Neuronal stem cell (in vitro differentiated cells): ENCODE measurements around the gene MRPL34.

ENCODE experiments used
- DNase-seq: peaks from one replicate; pipeline ENCODE4 v3.0.0-alpha.2; 2013; ENCODE audit warnings: low spot score
- H2AFZ ChIP-seq: one replicate; pipeline ENCODE4 v1.6.1; 2013; ENCODE audit warnings: mild to moderate bottlenecking, low read length, inconsistent platforms
- H2AK5ac ChIP-seq: 2 replicates; pipeline ENCODE4 v1.6.1; 2013; ENCODE audit warnings: low read depth, mild to moderate bottlenecking, inconsistent platforms, low read length, moderate library complexity, mixed read lengths
- H2BK120ac ChIP-seq: 2 replicates; pipeline ENCODE4 v1.6.1; 2013; ENCODE audit warnings: low read depth, mild to moderate bottlenecking, inconsistent platforms, low read length, moderate library complexity, mixed read lengths
- H2BK12ac ChIP-seq: one replicate; pipeline ENCODE4 v1.6.1; 2013; ENCODE audit warnings: low read length, inconsistent platforms
- H2BK15ac ChIP-seq: 2 replicates; pipeline ENCODE4 v1.6.1; 2013; ENCODE audit warnings: mild to moderate bottlenecking, low read length, inconsistent platforms, mixed read lengths
- H2BK5ac ChIP-seq: one replicate; pipeline ENCODE4 v1.6.1; 2013; ENCODE audit warnings: inconsistent platforms, mild to moderate bottlenecking, low read length, moderate library complexity
- H3K14ac ChIP-seq: one replicate; pipeline ENCODE4 v1.6.1; 2013; ENCODE audit warnings: low read length, inconsistent platforms
- H3K18ac ChIP-seq: 2 replicates; pipeline ENCODE4 v1.6.1; 2013; ENCODE audit warnings: low read length, inconsistent platforms
- H3K23ac ChIP-seq: 2 replicates; pipeline ENCODE4 v1.6.1; 2013; ENCODE audit warnings: low read depth, mild to moderate bottlenecking, mixed read lengths, low read length, inconsistent platforms; ENCODE audit not compliant: poor library complexity
- H3K27ac ChIP-seq: replicated peaks from 3 replicates; pipeline ENCODE4 v1.5.1; 2013; ENCODE audit warnings: low read length, inconsistent platforms
- H3K27me3 ChIP-seq, 3 experiments: 2 replicates each; pipeline ENCODE4 v1.6.1; 2013; ENCODE audit warnings: low read length in 3 of 3, mild to moderate bottlenecking in 2 of 3, inconsistent platforms in 1 of 3, low read depth in 1 of 3, mixed read lengths in 1 of 3, moderate library complexity in 1 of 3; ENCODE audit not compliant: control insufficient read depth in 3 of 3, insufficient read depth in 3 of 3
- H3K36me3 ChIP-seq, 2 donors: replicated peaks in 1 of 2; 2 replicates each; pipeline ENCODE4 v1.6.1; 2013; ENCODE audit warnings: low read length in 2 of 2; ENCODE audit not compliant: control insufficient read depth in 2 of 2, insufficient read depth in 2 of 2
- H3K4ac ChIP-seq: 2 replicates; pipeline ENCODE4 v1.6.1; 2013; ENCODE audit warnings: inconsistent platforms, mild to moderate bottlenecking, low read length, moderate library complexity
- H3K4me1 ChIP-seq, 2 donors: 1 replicate in 1 of 2; 2 replicates in 1 of 2; pipeline ENCODE4 v1.6.1; 2013; ENCODE audit warnings: low read length in 2 of 2, low read depth in 1 of 2; ENCODE audit not compliant: control insufficient read depth in 2 of 2, insufficient read depth in 1 of 2
- H3K4me2 ChIP-seq: one replicate; pipeline ENCODE4 v1.6.1; 2013; ENCODE audit warnings: mild to moderate bottlenecking, low read length, inconsistent platforms; ENCODE audit not compliant: insufficient read depth, poor library complexity, severe bottlenecking
- H3K4me3 ChIP-seq, 2 donors: 2 replicates each; pipeline ENCODE4 v1.5.1; 2013; ENCODE audit warnings: low read length in 2 of 2, mild to moderate bottlenecking in 2 of 2, inconsistent platforms in 1 of 2, moderate library complexity in 1 of 2
- H3K79me1 ChIP-seq: one replicate; pipeline ENCODE4 v1.6.1; 2013; ENCODE audit warnings: low read depth, mild to moderate bottlenecking, inconsistent platforms, low read length, moderate library complexity
- H3K9ac ChIP-seq: one replicate; pipeline ENCODE4 v1.6.1; 2013; ENCODE audit warnings: mild to moderate bottlenecking, low read depth, low read length, inconsistent platforms; ENCODE audit not compliant: poor library complexity
- H3K9me3 ChIP-seq, 2 donors: replicated peaks in 1 of 2; 2 replicates each; pipeline versions ENCODE3 to v1.6.1; 2013; ENCODE audit warnings: low read length in 2 of 2, mild to moderate bottlenecking in 2 of 2, inconsistent platforms in 1 of 2, low read depth in 1 of 2, mixed read lengths in 1 of 2, moderate library complexity in 1 of 2; ENCODE audit not compliant: control insufficient read depth in 2 of 2, insufficient read depth in 1 of 2
- H4K8ac ChIP-seq: one replicate; pipeline ENCODE4 v1.6.1; 2013; ENCODE audit warnings: low read depth, mild to moderate bottlenecking, inconsistent platforms, low read length, moderate library complexity
- H4K91ac ChIP-seq: one replicate; pipeline ENCODE4 v1.6.1; 2013; ENCODE audit warnings: low read length, low read depth, mild to moderate bottlenecking, inconsistent platforms; ENCODE audit not compliant: poor library complexity
- WGBS, 2 donors: extraction: QIAGEN DNeasy Blood & Tissue Kit; methylation state at CpG; one replicate each; pipeline ENCODE4 v1.1.7; 2013; ENCODE audit warnings: missing lambda C conversion rate in 2 of 2, mixed read lengths in 1 of 2; ENCODE audit not compliant: insufficient read length in 2 of 2, insufficient replicate concordance in 1 of 2; ENCODE audit errors: extremely low coverage in 2 of 2; 5-methylcytosine and 5-hydroxymethylcytosine counted together

Gene MRPL34

GRCh38 chr19:17311455-17312188 is 6.0 kb downstream of the MRPL34 start:
- Histone ChIP-seq H3K36me3 (peaks cover 29 to 49% of the 10 kb centered on the region in 2 donors), H3K4me1 (peaks cover 2 to 6% of the 10 kb centered on the region in 2 donors), H2AK5ac (no peak overlapping the region), H2AFZ (no peak overlapping the region), H3K14ac (no peak overlapping the region), H2BK5ac (peak overlapping the region; percentile 57), H3K18ac (no peak overlapping the region), H3K4me2 (no peak overlapping the region), H3K4ac (no peak overlapping the region), H3K27ac (no peak overlapping the region), H2BK120ac (no peak overlapping the region), H4K91ac (no peak overlapping the region), H3K27me3 (no peaks in the 10 kb centered on the region), H2BK15ac (no peak overlapping the region), H3K9me3 (peaks cover 0 to 2% of the 10 kb centered on the region in 2 donors), H4K8ac (no peak overlapping the region), H3K4me3 (peak overlapping the region in 1 of 2 donors; percentile 6), H3K23ac (no peak overlapping the region), H2BK12ac (no peak overlapping the region), H3K79me1 (peaks cover 17% of the 10 kb centered on the region), H3K9ac (peak overlapping the region; percentile 18)
- WGBS, 2 donors: no CpG with 5 or more reads among the region's 11 CpGs
- DNase-seq: no peak

- H3K18ac ChIP-seq: no peak overlapping the region
- H2BK12ac ChIP-seq: no peak overlapping the region
- peaks cover 0 to 2% of the 10 kb centered on the region in 2 donors for H3K9me3 ChIP-seq
- H3K23ac ChIP-seq: no peak overlapping the region
- no peak overlapping the region for H3K4me2 ChIP-seq
- no peak overlapping the region for H3K4me3 ChIP-seq
- WGBS, 2 donors: no CpG with 5 or more reads among the region's 20 CpGs
- H3K4me1 ChIP-seq: peaks cover 2 to 6% of the 10 kb centered on the region in 2 donors
- no peak overlapping the region for H3K14ac ChIP-seq
- H3K27me3 ChIP-seq: no peaks in the 10 kb centered on the region
- H3K4ac ChIP-seq: no peak overlapping the region
- peak overlapping the region; percentile 68 for H3K9ac ChIP-seq
- DNase-seq: no peak
- H4K8ac ChIP-seq: no peak overlapping the region
- H2AFZ ChIP-seq: no peak overlapping the region
- H2BK120ac ChIP-seq: no peak overlapping the region
- peaks cover 29 to 50% of the 10 kb centered on the region in 2 donors for H3K36me3 ChIP-seq
- H3K79me1 ChIP-seq: peaks cover 19% of the 10 kb centered on the region
- no peak overlapping the region for H3K27ac ChIP-seq
- H2AK5ac ChIP-seq: no peak overlapping the region
- peak overlapping the region; percentile 57 for H2BK5ac ChIP-seq
- H4K91ac ChIP-seq: no peak overlapping the region
- H2BK15ac ChIP-seq: peak overlapping the region; percentile 23
Observed at GRCh38 chr19:17312189-17313113, 6.8 kb downstream of the MRPL34 start.

- no peak overlapping the region for H2BK120ac ChIP-seq
- H3K4ac ChIP-seq: no peak overlapping the region
- H3K27me3 ChIP-seq: no peaks in the 10 kb centered on the region
- no peak overlapping the region for H2BK15ac ChIP-seq
- no peak overlapping the region for H2AK5ac ChIP-seq
- no peak overlapping the region for H4K8ac ChIP-seq
- no peak overlapping the region for H3K18ac ChIP-seq
- no peak overlapping the region for H2BK12ac ChIP-seq
- H2BK5ac ChIP-seq: no peak overlapping the region
- no peak overlapping the region for H3K27ac ChIP-seq
- H3K9ac ChIP-seq: no peak overlapping the region
- peaks cover 29 to 55% of the 10 kb centered on the region in 2 donors for H3K36me3 ChIP-seq
- no peak overlapping the region for H3K23ac ChIP-seq
- H3K4me1 ChIP-seq: peaks cover 2 to 6% of the 10 kb centered on the region in 2 donors
- peaks cover 19% of the 10 kb centered on the region for H3K79me1 ChIP-seq
- no peak for DNase-seq
- no peak overlapping the region for H4K91ac ChIP-seq
- no peak overlapping the region for H2AFZ ChIP-seq
- H3K4me3 ChIP-seq: no peak overlapping the region
- peaks cover 0 to 2% of the 10 kb centered on the region in 2 donors for H3K9me3 ChIP-seq
- WGBS, 2 donors: no CpG with 5 or more reads among the region's 19 CpGs
- H3K4me2 ChIP-seq: no peak overlapping the region
- H3K14ac ChIP-seq: no peak overlapping the region
Observed at GRCh38 chr19:17314007-17314593, 8.4 kb downstream of the MRPL34 start.
